GM18909 (cell line): ENCODE measurements around the gene MALAT1.
"Not testable (repeated sequence)": the region's sequence is repeated elsewhere in the genome, so short reads cannot be mapped to it uniquely, and the experiment has no call there.

Source experiments
- ATAC-seq: cut with Tn5 transposase; IDR thresholded peaks from one replicate; pipeline ENCODE4 v1.9.1; 2021; ENCODE audit warnings: mild to moderate bottlenecking; ENCODE audit not compliant: unreplicated experiment, poor library complexity

MALAT1 gene

DNA sequence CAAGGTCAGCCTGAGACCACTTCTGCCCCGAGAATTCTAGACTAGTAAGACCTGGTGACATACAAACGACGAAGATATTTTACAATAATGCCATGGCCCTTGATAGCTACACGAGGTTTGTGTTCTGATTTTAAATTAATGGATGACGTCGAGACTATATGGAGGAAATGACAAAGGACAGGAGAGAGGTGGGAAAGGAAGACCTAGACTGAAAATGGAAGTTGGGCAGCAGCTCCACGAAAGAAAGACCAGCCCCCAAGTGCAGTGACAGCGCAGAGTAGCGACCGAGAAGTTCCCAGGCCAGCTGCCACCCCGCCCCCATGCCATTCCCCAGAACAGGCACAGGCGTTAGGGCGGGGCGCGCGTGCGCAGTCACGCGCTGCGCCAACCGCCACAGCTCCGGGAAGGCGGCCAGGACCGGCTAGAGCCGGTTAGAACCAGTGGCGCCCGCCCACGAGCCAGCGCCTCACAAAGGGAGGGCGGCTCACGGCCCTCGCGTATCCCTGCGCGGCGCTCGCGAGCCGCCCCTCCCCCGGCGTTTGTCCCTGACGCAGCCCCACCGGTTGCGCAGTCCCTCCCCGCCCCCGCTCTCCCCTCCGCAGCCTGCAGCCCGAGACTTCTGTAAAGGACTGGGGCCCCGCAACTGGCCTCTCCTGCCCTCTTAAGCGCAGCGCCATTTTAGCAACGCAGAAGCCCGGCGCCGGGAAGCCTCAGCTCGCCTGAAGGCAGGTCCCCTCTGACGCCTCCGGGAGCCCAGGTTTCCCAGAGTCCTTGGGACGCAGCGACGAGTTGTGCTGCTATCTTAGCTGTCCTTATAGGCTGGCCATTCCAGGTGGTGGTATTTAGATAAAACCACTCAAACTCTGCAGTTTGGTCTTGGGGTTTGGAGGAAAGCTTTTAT, 1.5 kb upstream of the MALAT1 start:
- peak; percentile 68 for ATAC-seq

GRCh38 chr11:65498042-65498726, 661 bp upstream of the MALAT1 start:
- ATAC-seq: no peak

DNA sequence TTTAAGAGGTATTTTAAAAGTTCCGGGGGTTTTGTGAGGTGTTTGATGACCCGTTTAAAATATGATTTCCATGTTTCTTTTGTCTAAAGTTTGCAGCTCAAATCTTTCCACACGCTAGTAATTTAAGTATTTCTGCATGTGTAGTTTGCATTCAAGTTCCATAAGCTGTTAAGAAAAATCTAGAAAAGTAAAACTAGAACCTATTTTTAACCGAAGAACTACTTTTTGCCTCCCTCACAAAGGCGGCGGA, 193 bp upstream of the MALAT1 start:
- ATAC-seq: no peak

- ATAC-seq: no peak
These were observed 1.0 kb downstream of the MALAT1 start for GRCh38 chr11:65499713-65500386.

DNA sequence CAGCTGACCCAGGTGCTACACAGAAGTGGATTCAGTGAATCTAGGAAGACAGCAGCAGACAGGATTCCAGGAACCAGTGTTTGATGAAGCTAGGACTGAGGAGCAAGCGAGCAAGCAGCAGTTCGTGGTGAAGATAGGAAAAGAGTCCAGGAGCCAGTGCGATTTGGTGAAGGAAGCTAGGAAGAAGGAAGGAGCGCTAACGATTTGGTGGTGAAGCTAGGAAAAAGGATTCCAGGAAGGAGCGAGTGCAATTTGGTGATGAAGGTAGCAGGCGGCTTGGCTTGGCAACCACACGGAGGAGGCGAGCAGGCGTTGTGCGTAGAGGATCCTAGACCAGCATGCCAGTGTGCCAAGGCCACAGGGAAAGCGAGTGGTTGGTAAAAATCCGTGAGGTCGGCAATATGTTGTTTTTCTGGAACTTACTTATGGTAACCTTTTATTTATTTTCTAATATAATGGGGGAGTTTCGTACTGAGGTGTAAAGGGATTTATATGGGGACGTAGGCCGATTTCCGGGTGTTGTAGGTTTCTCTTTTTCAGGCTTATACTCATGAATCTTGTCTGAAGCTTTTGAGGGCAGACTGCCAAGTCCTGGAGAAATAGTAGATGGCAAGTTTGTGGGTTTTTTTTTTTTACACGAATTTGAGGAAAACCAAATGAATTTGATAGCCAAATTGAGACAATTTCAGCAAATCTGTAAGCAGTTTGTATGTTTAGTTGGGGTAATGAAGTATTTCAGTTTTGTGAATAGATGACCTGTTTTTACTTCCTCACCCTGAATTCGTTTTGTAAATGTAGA, 1.7 kb downstream of the MALAT1 start:
- ATAC-seq: no peak

- no peak for ATAC-seq
These were observed 2.3 kb downstream of the MALAT1 start for GRCh38 chr11:65501186-65501471.

- ATAC-seq: no peak
These were observed 2.8 kb downstream of the MALAT1 start for GRCh38 chr11:65501472-65502273.

- no peak for ATAC-seq
These were observed 3.4 kb downstream of the MALAT1 start for GRCh38 chr11:65502274-65502554.

GRCh38 chr11:65502555-65503367, 3.9 kb downstream of the MALAT1 start:
- ATAC-seq: no peak

DNA sequence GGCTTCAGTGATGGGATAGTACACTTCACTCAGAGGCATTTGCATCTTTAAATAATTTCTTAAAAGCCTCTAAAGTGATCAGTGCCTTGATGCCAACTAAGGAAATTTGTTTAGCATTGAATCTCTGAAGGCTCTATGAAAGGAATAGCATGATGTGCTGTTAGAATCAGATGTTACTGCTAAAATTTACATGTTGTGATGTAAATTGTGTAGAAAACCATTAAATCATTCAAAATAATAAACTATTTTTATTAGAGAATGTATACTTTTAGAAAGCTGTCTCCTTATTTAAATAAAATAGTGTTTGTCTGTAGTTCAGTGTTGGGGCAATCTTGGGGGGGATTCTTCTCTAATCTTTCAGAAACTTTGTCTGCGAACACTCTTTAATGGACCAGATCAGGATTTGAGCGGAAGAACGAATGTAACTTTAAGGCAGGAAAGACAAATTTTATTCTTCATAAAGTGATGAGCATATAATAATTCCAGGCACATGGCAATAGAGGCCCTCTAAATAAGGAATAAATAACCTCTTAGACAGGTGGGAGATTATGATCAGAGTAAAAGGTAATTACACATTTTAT, 4.6 kb downstream of the MALAT1 start:
- ATAC-seq: no peak

DNA sequence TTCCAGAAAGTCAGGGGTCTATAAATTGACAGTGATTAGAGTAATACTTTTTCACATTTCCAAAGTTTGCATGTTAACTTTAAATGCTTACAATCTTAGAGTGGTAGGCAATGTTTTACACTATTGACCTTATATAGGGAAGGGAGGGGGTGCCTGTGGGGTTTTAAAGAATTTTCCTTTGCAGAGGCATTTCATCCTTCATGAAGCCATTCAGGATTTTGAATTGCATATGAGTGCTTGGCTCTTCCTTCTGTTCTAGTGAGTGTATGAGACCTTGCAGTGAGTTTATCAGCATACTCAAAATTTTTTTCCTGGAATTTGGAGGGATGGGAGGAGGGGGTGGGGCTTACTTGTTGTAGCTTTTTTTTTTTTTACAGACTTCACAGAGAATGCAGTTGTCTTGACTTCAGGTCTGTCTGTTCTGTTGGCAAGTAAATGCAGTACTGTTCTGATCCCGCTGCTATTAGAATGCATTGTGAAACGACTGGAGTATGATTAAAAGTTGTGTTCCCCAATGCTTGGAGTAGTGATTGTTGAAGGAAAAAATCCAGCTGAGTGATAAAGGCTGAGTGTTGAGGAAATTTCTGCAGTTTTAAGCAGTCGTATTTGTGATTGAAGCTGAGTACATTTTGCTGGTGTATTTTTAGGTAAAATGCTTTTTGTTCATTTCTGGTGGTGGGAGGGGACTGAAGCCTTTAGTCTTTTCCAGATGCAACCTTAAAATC, 5.3 kb downstream of the MALAT1 start:
- no peak for ATAC-seq

- ATAC-seq: no peak
These were observed 6.0 kb downstream of the MALAT1 start for GRCh38 chr11:65504674-65505465.

- ATAC-seq: no peak
These were observed 6.8 kb downstream of the MALAT1 start for GRCh38 chr11:65505466-65506289.

- ATAC-seq: no peak
These were observed 7.5 kb downstream of the MALAT1 start for GRCh38 chr11:65506290-65506771.

DNA sequence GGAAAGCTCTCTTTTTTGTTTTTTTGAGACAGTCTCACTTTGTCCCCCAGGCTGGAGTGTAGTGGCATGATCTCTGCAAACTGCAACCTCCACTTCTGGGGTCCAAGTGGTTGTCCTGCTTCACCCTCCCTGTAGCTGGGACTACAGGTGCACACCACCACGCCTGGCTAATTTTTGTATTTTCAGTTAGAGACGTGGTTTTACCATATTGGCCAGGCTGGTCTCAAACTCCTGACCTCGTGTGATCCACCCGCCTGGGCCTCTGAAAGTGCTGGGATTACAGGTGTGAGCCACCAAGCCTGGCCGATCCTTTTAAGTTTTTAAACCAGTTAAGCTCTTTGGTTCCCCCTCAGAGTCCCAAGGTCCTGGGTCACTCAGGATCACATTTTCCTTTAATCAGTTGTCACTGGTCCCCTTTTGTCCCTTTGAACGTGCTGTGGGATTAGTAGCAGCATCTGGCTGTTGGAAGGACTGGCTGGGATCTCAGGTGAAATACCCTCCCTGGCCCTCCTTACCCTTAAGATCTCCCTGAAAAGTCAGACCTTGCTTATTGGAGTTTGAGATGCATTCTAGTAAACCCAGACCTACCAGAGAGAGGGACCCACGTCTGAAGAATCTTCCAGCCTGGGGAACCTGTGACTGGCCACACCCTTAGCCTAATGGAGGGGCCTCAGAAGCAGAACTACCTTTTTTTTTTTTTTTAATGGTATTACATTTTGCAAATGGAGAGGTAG, 8.1 kb downstream of the MALAT1 start:
- peak; percentile 33 for ATAC-seq

- ATAC-seq: not testable (repeated sequence)
These were observed 13.5 kb downstream of the MALAT1 start for GRCh38 chr11:65512311-65512710.
